ENCODE measurements around the gene KDM2B.
A peak's percentile ranks its signal among the peaks of the same experiment; 100 is the strongest.

Gene KDM2B

GRCh38 chr12:121532503-121533393, 48.1 kb downstream of the KDM2B start:
- Histone ChIP-seq H4K20me1 (peaks cover 0 to 53% (median 6%) of the 10 kb centered on the region in 11 experiments; a peak in 8 of 22 replicates), H3K4me3 (no peak overlapping the region), H3K4me1 (peaks cover 56 to 82% (median 65%) of the 10 kb centered on the region in 10 experiments), H3K27me3 (no peaks in the 10 kb centered on the region; a peak in 2 of 22 replicates), H3K27ac (peak overlapping the region in 8 of 11 experiments; percentile 17 to 61 (median 31); a peak in 6 of 22 replicates), H3K4me2 (peak overlapping the region in 5 of 11 experiments; percentile 39 to 100 (median 100); a peak in 7 of 22 replicates), H3K9me3 (replicated peaks in 1 of 11) (no peaks in the 10 kb centered on the region), H3K36me3 (peaks cover 12 to 57% (median 37%) of the 10 kb centered on the region in 11 experiments; a peak in 21 of 22 replicates), H3K9ac (peak overlapping the region in 4 of 11 experiments; percentile 10 to 32 (median 12); a peak in 1 of 22 replicates)
- no peak for TF ChIP-seq Cebpa-rat (IDR thresholded peaks at IDR 0.05)

GRCh38 chr12:121531356-121531750, 49.5 kb downstream of the KDM2B start:
- peaks cover 12 to 66% (median 42%) of the 10 kb centered on the region in 11 experiments; a peak in 21 of 22 replicates for H3K36me3 ChIP-seq
- no peak for TF ChIP-seq Cebpa-rat (IDR thresholded peaks at IDR 0.05)
- peaks cover 43 to 69% (median 52%) of the 10 kb centered on the region in 10 experiments for H3K4me1 ChIP-seq
- H4K20me1 ChIP-seq = peaks cover 0 to 56% (median 6%) of the 10 kb centered on the region in 11 experiments; a peak in 8 of 22 replicates
- no peak overlapping the region for H3K4me3 ChIP-seq
- H3K27me3 ChIP-seq = no peaks in the 10 kb centered on the region
- no peaks in the 10 kb centered on the region for H3K9me3 ChIP-seq (replicated peaks in 1 of 11)
- peak overlapping the region in 10 of 11 experiments; percentile 21 to 86 (median 68); a peak in 17 of 22 replicates for H3K4me2 ChIP-seq
- no peak overlapping the region for H3K9ac ChIP-seq
- peak overlapping the region in 7 of 11 experiments; percentile 9 to 72 (median 61); a peak in 12 of 22 replicates for H3K27ac ChIP-seq

GRCh38 chr12:121530600-121531355, 50.0 kb downstream of the KDM2B start:
- Histone ChIP-seq H3K4me2 (peak overlapping the region; percentile 21 to 86 (median 68)), H3K4me3 (no peak overlapping the region), H3K4me1 (peaks cover 37 to 69% (median 48%) of the 10 kb centered on the region in 10 experiments), H3K27me3 (no peaks in the 10 kb centered on the region), H3K9ac (peak overlapping the region in 5 of 11 experiments; percentile 0 to 37 (median 11); a peak in 2 of 22 replicates), H3K27ac (peak overlapping the region in 9 of 11 experiments; percentile 9 to 72 (median 61); a peak in 17 of 22 replicates), H3K9me3 (replicated peaks in 1 of 11) (no peaks in the 10 kb centered on the region), H3K36me3 (peaks cover 12 to 72% (median 42%) of the 10 kb centered on the region in 11 experiments; a peak in 21 of 22 replicates), H4K20me1 (peaks cover 0 to 56% (median 2%) of the 10 kb centered on the region in 11 experiments; a peak in 8 of 22 replicates)
- TF ChIP-seq Cebpa-rat (IDR thresholded peaks at IDR 0.05) = no peak

GRCh38 chr12:121529184-121529583, 51.6 kb downstream of the KDM2B start:
- H3K4me3 ChIP-seq = no peak overlapping the region
- no peaks in the 10 kb centered on the region for H3K9me3 ChIP-seq (replicated peaks in 1 of 11)
- no peak for TF ChIP-seq Cebpa-rat (IDR thresholded peaks at IDR 0.05)
- H3K4me1 ChIP-seq = peaks cover 30 to 65% (median 43%) of the 10 kb centered on the region in 10 experiments
- H3K9ac ChIP-seq = no peak overlapping the region
- peaks cover 0 to 58% (median 0%) of the 10 kb centered on the region in 11 experiments; a peak in 2 of 22 replicates for H4K20me1 ChIP-seq
- H3K4me2 ChIP-seq = no peak overlapping the region; a peak in 1 of 22 replicates
- H3K36me3 ChIP-seq = peaks cover 12 to 78% (median 42%) of the 10 kb centered on the region in 11 experiments; a peak in 21 of 22 replicates
- H3K27ac ChIP-seq = peak overlapping the region in 1 of 11 experiments; percentile 7; a peak in 1 of 22 replicates
- H3K27me3 ChIP-seq = no peaks in the 10 kb centered on the region

- no peak overlapping the region for H3K4me3 ChIP-seq
- no peaks in the 10 kb centered on the region for H3K9me3 ChIP-seq (replicated peaks in 1 of 11)
- H3K9ac ChIP-seq = no peak overlapping the region
- 0 out of 22 replicates have a peak overlapping the region, but pooled peaks of 1 of the 11 experiments have one; percentile 9 for H3K27ac ChIP-seq
- peak overlapping the region in 2 of 11 experiments; percentile 18 to 85; a peak in 1 of 22 replicates for H3K4me2 ChIP-seq
- H4K20me1 ChIP-seq = peaks cover 0 to 73% (median 0%) of the 10 kb centered on the region in 11 experiments; a peak in 5 of 22 replicates
- peaks cover 3 to 65% (median 28%) of the 10 kb centered on the region in 11 experiments; a peak in 16 of 22 replicates for H3K36me3 ChIP-seq
- H3K4me1 ChIP-seq = peaks cover 31 to 64% (median 51%) of the 10 kb centered on the region in 10 experiments
- no peaks in the 10 kb centered on the region for H3K27me3 ChIP-seq
- TF ChIP-seq Cebpa-rat (IDR thresholded peaks at IDR 0.05) = no peak
These were observed 55.4 kb downstream of the KDM2B start for GRCh38 chr12:121525411-121525810.

GRCh38 chr12:121524196-121524916, 56.5 kb downstream of the KDM2B start:
- peak overlapping the region in 1 of 10 experiments; percentile 4; a peak in 1 of 20 replicates for H3K4me3 ChIP-seq
- H3K27me3 ChIP-seq = no peaks in the 10 kb centered on the region
- H3K9ac ChIP-seq = peak overlapping the region in 8 of 11 experiments; percentile 19 to 69 (median 55); a peak in 10 of 22 replicates
- peak overlapping the region in 8 of 11 experiments; percentile 35 to 81 (median 68); a peak in 16 of 22 replicates for H3K27ac ChIP-seq
- H4K20me1 ChIP-seq = peaks cover 0 to 82% (median 0%) of the 10 kb centered on the region in 11 experiments; a peak in 5 of 22 replicates
- H3K9me3 ChIP-seq (replicated peaks in 1 of 11) = no peaks in the 10 kb centered on the region
- H3K36me3 ChIP-seq = peaks cover 6 to 73% (median 35%) of the 10 kb centered on the region in 11 experiments; a peak in 20 of 22 replicates
- H3K4me1 ChIP-seq = peaks cover 31 to 61% (median 45%) of the 10 kb centered on the region in 10 experiments
- peak overlapping the region; percentile 73 to 96 (median 89) for H3K4me2 ChIP-seq
- TF ChIP-seq Cebpa-rat (IDR thresholded peaks at IDR 0.05) = no peak

GRCh38 chr12:121523741-121524140, 57.1 kb downstream of the KDM2B start:
- peaks cover 31 to 60% (median 44%) of the 10 kb centered on the region in 10 experiments for H3K4me1 ChIP-seq
- peaks cover 0 to 86% (median 0%) of the 10 kb centered on the region in 11 experiments; a peak in 5 of 22 replicates for H4K20me1 ChIP-seq
- no peaks in the 10 kb centered on the region for H3K9me3 ChIP-seq (replicated peaks in 1 of 11)
- H3K27me3 ChIP-seq = no peaks in the 10 kb centered on the region
- H3K4me3 ChIP-seq = peak overlapping the region in 4 of 10 experiments; percentile 11 to 30 (median 22); a peak in 4 of 20 replicates
- TF ChIP-seq Cebpa-rat (IDR thresholded peaks at IDR 0.05) = no peak
- H3K36me3 ChIP-seq = peaks cover 9 to 73% (median 37%) of the 10 kb centered on the region in 11 experiments; a peak in 20 of 22 replicates
- H3K9ac ChIP-seq = peak overlapping the region in 10 of 11 experiments; percentile 6 to 69 (median 55); a peak in 16 of 22 replicates
- peak overlapping the region; percentile 73 to 96 (median 89) for H3K4me2 ChIP-seq
- H3K27ac ChIP-seq = peak overlapping the region in 9 of 11 experiments; percentile 24 to 81 (median 69); a peak in 17 of 22 replicates
